Activated naive CD8-positive, alpha-beta T cell treated with anti-CD3 and anti-CD28 coated beads, Interleukin-2, amount 10 ng/mL, durations not matched to agents 7 days and 5 days (primary cell): ENCODE data around the gene FCRL5. TPM values are rescaled to one million over a fixed set of nuclear protein-coding genes. Genes with fewer than 3 reads are reported as not detected.

ENCODE experiments used
- ATAC-seq: fragments of 150-1000 bp; cut with Tn5 transposase; one replicate; pipeline ENCODE4 v1.10.0; 2021; ENCODE audit warnings: low read depth, moderate library complexity
- POLR2A ChIA-PET: fragments of 350-600 bp; sonication (Branson Sonifier 250); formaldehyde crosslinking; loops from one replicate; lab custom pipeline; 2021; ENCODE audit warnings: antibody characterized with exemption; lab: Charles Lee
- DNase-seq: peaks from one replicate; pipeline ENCODE4 v3.0.0; 2021
- H3K27ac Mint-ChIP-seq: one replicate; pipeline ENCODE4 v1.8.0; 2022; ENCODE audit warnings: mild to moderate bottlenecking, mixed read lengths
- H3K27me3 Mint-ChIP-seq: one replicate; pipeline ENCODE4 v1.8.0; 2022; ENCODE audit warnings: mild to moderate bottlenecking, moderate library complexity, mixed read lengths
- H3K36me3 Mint-ChIP-seq: one replicate; pipeline ENCODE4 v1.8.0; 2021; ENCODE audit warnings: mild to moderate bottlenecking, mixed read lengths
- H3K4me1 Mint-ChIP-seq: one replicate; pipeline ENCODE4 v1.8.0; 2021; ENCODE audit warnings: mixed read lengths
- H3K4me3 Mint-ChIP-seq: one replicate; pipeline ENCODE4 v1.8.0; 2022; ENCODE audit warnings: mild to moderate bottlenecking, moderate library complexity, mixed read lengths
- H3K9me3 Mint-ChIP-seq: one replicate; pipeline ENCODE4 v1.8.0; 2021; ENCODE audit warnings: mixed read lengths
- total RNA-seq, 2 experiments: library from RNA; stranded (reverse); gene quantifications; one replicate each; pipeline ENCODE4 v1.2.3, GENCODE V29; 2021

Gene FCRL5
- total RNA-seq, 2 experiments from 2014 or later: 0.33 to 0.37 TPM

DNA sequence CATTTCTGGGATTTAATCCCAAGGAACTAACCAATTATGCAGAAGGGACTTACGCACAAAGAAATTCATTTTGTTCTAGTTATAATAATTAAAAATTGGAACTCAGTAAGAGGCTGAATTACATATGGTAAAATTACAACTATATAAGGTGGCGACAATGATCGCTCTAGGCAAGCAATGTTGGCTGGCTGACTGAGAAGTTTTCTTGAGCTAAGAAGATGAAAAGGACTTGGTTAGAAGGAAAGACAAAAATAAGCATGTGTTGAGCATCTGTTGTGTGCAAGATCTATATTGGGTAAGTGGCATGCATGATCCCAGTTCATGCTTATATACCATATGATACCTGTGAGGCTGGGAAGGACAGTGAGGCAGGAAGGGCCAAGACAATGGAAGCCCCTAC lies 80.8 kb downstream of the FCRL5 start:
- Mint-ChIP-seq H3K4me3 (no peak overlapping the region), H3K9me3 (peaks cover 3% of the 10 kb centered on the region), H3K4me1 (no peaks in the 10 kb centered on the region), H3K36me3 (no peaks in the 10 kb centered on the region), H3K27ac (no peak overlapping the region), H3K27me3 (peaks cover 9% of the 10 kb centered on the region)
- POLR2A ChIA-PET: no interaction called here
- ATAC-seq (no peak), DNase-seq (no peak)

GRCh38 chr1:157469752-157470675 lies 82.3 kb downstream of the FCRL5 start:
- H3K9me3 Mint-ChIP-seq: no peaks in the 10 kb centered on the region
- no peaks in the 10 kb centered on the region for H3K4me1 Mint-ChIP-seq
- DNase-seq: no peak
- no peak overlapping the region for H3K27ac Mint-ChIP-seq
- H3K36me3 Mint-ChIP-seq: no peaks in the 10 kb centered on the region
- ATAC-seq: no peak
- H3K27me3 Mint-ChIP-seq: peaks cover 9% of the 10 kb centered on the region
- POLR2A ChIA-PET: no interaction called here
- H3K4me3 Mint-ChIP-seq: no peak overlapping the region

- H3K27me3 Mint-ChIP-seq: peaks cover 9% of the 10 kb centered on the region
- no peaks in the 10 kb centered on the region for H3K4me1 Mint-ChIP-seq
- DNase-seq (no peak), ATAC-seq (no peak)
- H3K4me3 Mint-ChIP-seq: no peak overlapping the region
- H3K9me3 Mint-ChIP-seq: no peaks in the 10 kb centered on the region
- no peak overlapping the region for H3K27ac Mint-ChIP-seq
- no peaks in the 10 kb centered on the region for H3K36me3 Mint-ChIP-seq
- POLR2A ChIA-PET: no interaction called here
Measured at GRCh38 chr1:157469300-157469699, 83.0 kb downstream of the FCRL5 start.

DNA sequence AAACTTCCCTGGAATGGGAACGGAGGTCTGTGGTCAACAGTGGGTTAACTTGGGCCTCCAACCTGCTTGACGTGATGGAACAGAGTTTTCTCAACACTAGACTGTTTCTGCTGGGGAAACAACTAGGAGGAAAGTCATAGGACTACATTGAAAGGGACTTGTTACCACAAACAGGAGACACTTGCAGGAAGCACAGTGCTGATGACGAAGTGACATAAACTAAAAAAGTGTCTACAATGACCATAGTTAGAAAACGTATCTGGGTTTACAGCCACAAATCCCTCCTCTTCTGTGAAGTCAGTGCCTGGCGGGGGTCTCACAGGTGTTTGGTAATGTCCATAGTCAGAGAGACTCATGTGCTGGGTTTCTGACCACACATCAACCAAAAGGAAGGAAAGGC lies 86.3 kb downstream of the FCRL5 start:
- no peaks in the 10 kb centered on the region for H3K4me1 Mint-ChIP-seq
- no peak overlapping the region for H3K4me3 Mint-ChIP-seq
- H3K27me3 Mint-ChIP-seq: peaks cover 6% of the 10 kb centered on the region
- no peaks in the 10 kb centered on the region for H3K9me3 Mint-ChIP-seq
- no peaks in the 10 kb centered on the region for H3K36me3 Mint-ChIP-seq
- DNase-seq (no peak), ATAC-seq (no peak)
- no peak overlapping the region for H3K27ac Mint-ChIP-seq
- POLR2A ChIA-PET: no interaction called here

Other genes with a start within 250 kb of the FCRL5 start
- not detected for gene FCRL4, start 45.6 kb upstream of the FCRL5 start, total RNA-seq
- 10 to 100 TPM; 13.0 to 16.0 TPM for gene FCRL3, start 148.3 kb upstream of the FCRL5 start, total RNA-seq
- not detected for gene FCRL2, start 224.6 kb upstream of the FCRL5 start, total RNA-seq